ENCODE results near the gene CYP3A7.
"Not testable (repeated sequence)": the region's sequence is repeated elsewhere in the genome, so short reads cannot be mapped to it uniquely, and the experiment has no call there.

Gene CYP3A7

GRCh38 chr7:99734987-99735386 is at the start of gene CYP3A7:
TSS of gene CYP3A7 (minus strand) at chr7:99735196. CDS start at chr7:99735093, 103 bp downstream.
- DNase-seq, result no peak

DNA sequence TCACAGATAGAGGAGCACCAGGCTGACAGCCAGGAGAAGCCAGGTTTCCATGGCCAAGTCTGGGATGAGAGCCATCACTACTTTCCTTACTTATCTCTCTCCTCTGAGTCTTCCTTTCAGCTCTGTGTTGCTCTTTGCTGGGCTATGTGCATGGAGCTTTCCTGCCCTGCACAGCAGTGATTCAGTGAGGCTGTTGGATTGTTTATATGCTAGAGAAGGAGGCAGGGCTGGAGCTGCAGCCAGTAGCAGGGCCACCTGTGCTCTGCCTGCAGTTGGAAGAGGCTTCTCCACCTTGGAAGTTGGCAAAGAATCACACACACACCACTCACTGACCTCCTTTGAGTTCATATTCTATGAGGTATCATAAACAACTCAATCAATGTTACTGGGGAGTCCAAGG is 49.0 kb upstream of the CYP3A7 start, which contains the start of gene CYP3A4:
Gene CYP3A4, minus strand, starts transcription at position 178 of the 400 bp plus-strand sequence. Its CDS starts 103 bp downstream, at position 75.
- DNase-seq, result no peak

GRCh38 chr7:99782012-99782953 is 47.3 kb upstream of the CYP3A7 start:
- DNase-seq, result peak; percentile 19

- DNase-seq, result no peak
These were observed 45.6 kb upstream of the CYP3A7 start for GRCh38 chr7:99780588-99780987.

DNA sequence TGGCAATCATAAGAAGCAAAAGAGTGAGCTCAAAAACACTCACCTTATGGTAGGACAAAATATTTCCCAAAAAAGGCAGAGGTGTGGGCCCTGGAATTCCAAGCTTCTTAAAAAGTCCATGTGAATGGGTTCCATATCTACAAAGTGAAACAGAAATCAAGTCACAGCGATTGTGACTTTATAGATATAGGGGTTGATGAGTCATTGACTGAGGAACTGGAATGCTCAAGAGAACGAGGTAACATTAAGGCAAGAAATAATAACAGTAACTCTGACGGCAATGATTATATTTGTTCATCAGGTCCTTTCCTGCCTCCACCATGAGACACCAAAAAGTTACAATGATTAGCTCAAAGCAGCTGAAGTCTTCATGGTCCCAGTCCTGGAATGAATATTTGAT is 45.0 kb upstream of the CYP3A7 start:
- no peak for DNase-seq

GRCh38 chr7:99778880-99779279 is 43.9 kb upstream of the CYP3A7 start:
- no peak for DNase-seq

DNA sequence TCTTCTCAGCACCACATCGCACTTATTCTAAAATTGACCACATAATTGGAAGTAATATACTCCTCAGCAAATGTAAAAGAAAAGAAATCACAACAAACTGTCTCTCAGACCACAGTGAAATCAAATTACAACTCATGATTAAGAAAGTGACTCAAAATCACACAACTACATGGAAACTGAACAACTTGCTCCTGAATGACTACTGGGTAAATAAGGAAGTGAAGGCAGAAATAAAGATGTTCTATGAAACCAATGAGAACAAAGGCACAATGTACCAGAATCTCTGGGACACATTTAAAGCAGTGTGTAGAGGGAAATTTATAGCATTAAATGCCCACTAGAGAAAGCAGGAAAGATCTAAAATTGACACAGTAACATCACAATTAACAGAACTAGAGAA is 38.4 kb upstream of the CYP3A7 start:
- peak; percentile 21 for DNase-seq

DNA sequence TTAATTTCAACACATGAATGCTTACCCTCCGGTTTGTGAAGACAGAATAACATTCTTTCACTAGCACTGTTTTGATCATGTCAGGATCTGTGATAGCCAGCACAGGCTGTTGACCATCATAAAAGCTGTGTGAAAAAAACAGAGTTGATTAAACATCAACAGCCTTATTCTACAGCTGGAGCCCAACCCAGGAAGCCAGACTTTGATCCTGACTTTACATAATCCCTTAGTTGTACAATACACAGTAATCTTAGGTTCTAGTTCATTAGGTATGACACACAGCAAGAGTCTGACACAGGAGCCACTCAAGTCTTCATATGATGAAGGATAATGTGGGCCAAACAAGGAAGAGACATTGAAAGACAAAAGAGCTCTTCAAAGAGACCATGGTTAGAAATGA is 37.6 kb upstream of the CYP3A7 start:
- peak; percentile 33 for DNase-seq

DNA sequence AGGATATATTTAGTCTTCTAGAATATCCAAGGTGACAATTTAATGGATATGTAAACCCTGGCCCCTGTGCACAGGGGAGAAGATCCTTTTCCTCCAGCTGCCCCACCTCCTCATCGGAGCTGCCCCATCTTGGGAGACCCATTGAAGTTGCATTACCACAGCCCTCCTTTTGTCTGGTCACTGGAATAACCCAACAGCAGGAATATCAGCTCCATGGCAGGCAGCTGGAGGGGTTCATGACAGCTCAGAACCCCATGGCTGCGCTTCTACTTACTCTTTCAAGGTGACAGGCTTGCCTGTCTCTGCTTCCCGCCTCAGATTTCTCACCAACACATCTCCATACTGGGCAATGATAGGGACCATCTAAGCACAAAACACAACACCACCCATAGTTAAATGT is 34.5 kb upstream of the CYP3A7 start:
- not testable (repeated sequence) for DNase-seq

- DNase-seq, result no peak
These were observed 33.5 kb upstream of the CYP3A7 start for GRCh38 chr7:99768471-99768870.

- no peak for DNase-seq
These were observed 32.7 kb upstream of the CYP3A7 start for GRCh38 chr7:99767662-99768061.

GRCh38 chr7:99766484-99767099 is 31.6 kb upstream of the CYP3A7 start:
- no peak for DNase-seq

GRCh38 chr7:99764478-99764877 is 29.5 kb upstream of the CYP3A7 start:
- no peak for DNase-seq

DNA sequence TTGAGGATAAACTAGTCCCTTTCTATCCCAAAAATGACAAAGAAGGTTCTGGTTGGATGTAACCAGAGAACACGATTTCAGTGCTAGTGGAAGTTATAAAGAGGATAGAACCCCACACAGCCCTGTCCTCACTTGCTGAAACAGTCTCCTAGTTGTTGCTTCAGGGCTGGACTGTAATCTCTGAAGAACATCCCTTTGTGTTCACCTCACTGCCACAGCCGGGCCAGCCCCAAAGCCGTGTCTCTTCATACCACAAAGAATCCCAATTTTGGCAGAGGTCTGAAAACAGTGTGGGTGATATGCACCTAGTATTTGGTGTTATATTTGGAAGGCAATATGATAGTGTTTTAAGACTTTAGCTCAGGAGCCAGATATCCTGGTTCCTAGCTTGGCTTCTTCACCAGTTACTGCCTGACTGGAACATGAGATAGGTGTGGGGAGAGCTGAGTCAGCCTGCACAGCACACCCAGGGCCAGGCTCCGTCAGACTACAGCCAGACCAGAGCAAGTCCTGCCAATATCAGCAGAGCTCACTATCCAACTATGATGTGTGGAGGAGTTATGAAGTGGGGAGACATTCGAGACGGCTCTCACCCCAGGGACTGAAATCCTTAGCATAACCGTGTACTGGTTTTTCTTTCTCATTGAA is 27.8 kb upstream of the CYP3A7 start:
- no peak for DNase-seq

DNA sequence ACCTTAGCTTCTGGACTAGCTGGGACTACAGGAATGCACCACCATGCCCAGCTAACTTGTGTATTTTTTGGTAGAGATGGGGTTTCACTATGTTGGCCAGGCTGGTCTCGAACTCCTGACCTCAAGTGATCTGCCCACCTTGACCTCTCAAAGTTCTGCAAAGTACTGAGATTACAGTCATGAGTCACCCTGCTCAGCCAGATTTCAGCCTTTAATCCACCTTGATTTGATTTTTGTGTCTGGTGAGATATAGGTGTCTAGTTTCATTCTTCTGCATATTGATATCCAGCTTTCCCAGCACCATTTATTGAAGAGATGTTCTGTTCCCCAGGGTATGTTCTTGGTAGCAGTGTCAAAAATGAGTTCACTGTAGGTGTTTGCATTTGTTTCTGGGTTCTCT is 20.1 kb upstream of the CYP3A7 start:
- DNase-seq, result no peak

DNA sequence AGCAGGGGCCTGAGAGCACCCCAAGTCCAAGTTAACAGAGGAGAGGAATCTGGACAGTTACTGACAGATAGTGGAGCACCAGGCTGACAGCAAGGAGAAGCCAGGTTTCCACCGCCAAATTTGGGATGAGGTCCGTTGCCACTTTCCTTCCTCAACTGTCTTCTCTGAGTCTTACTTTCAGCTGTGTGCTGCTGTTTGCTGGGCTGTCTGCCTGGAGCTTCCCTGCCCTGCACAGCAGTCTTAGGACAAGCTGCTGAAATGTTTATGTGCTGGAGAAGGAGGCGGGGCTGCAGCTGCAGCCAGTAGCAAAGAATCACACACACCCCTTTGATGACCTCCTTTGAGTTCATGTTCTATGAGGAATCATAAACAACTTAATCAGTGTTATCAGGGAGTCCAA is 17.4 kb upstream of the CYP3A7 start:
- DNase-seq, result peak; percentile 15

DNA sequence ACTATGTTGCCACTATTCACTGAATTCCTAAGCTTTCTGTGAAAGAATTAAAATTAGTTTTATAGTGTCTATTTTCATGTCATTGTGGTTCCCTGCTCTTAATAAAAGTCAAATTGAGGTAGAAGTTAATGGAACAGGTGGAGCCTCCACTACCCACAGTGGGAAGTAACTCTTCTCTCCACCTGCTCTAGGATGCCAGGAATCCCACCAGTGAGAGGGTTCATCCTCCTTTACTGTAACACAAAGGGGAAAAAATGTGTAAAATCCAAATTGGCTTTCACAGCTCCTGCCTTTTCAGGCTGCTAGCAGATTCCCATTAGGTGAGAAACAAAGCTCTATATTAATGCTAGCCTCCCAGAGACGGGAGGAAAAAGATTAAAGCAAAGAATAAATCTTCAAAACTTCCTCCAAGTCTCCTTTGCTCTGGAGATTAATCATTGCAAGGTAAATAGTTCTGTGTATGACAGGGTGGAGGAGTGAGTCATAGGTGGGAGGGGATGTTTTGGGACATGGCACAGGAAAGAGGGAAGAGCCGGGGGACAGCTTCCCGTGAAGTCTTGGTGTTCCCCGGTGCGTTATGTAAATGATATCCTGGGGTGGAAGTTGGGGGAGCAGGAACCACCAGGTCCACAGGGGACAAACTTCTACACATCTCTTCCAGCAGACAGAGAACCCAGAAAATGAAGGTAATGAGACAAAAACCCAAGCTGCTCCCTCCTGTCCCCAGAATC is 16.5 kb upstream of the CYP3A7 start:
- DNase-seq, result peak; percentile 60

GRCh38 chr7:99748846-99749579 is 14.0 kb upstream of the CYP3A7 start:
- no peak for DNase-seq

GRCh38 chr7:99746915-99747314 is 11.9 kb upstream of the CYP3A7 start:
- not testable (repeated sequence) for DNase-seq

GRCh38 chr7:99745395-99745794 is 10.4 kb upstream of the CYP3A7 start:
- not testable (repeated sequence) for DNase-seq

GRCh38 chr7:99742737-99743394 is 7.9 kb upstream of the CYP3A7 start:
- DNase-seq, result no peak

DNA sequence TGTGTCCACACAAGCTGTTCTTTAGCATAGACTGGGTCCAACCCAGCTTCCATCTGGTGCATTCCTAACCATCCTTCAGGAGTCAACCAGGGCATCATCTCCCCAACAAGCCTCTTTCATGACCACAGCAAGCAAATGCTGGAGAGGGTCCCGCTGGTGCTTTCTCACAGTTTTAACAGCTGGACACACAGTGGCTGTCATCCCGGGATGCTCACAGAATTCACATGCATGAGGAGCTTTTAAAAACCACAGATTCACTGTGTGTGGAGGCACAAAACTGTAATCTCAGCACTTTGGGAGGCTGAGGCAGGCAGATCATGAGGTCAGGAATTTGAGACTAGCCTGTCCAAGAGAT is 6.4 kb upstream of the CYP3A7 start:
- DNase-seq, result no peak
